GM21423 (cell line): ENCODE data around the gene THPO.
A peak's percentile ranks its signal among the peaks of the same experiment; 100 is the strongest.

Source experiments
- ATAC-seq: cut with Tn5 transposase; IDR thresholded peaks from one replicate; pipeline ENCODE4 v1.9.1; 2021; ENCODE audit warnings: mild to moderate bottlenecking, moderate library complexity; ENCODE audit not compliant: unreplicated experiment

Gene THPO

GRCh38 chr3:184335661-184336546, 42.1 kb downstream of the THPO start:
- peak; percentile 69 for ATAC-seq

DNA sequence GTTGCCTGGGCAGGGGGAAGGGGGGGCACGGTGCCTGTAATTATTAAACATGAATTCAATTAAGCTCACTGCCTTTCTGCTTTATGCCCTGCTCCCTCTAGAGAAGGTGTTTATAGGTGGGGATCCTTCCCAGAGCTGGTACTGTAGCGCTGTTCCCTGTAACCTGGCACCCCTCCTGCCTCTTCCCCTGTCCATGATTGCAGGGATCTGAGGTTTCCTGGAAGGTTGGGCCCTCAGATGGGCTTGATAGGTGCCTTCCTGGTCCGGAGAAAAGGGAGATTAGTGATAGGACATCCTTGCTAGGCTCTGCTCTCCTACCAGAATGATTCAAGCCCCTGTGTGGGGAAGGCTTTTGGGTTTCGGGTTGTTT, 42.7 kb downstream of the THPO start:
- peak; percentile 1 for ATAC-seq

GRCh38 chr3:184334470-184335158, 43.4 kb downstream of the THPO start:
- ATAC-seq, result no peak

GRCh38 chr3:184333700-184334099, 44.3 kb downstream of the THPO start:
- ATAC-seq, result no peak

GRCh38 chr3:184333190-184333589, 44.8 kb downstream of the THPO start:
- no peak for ATAC-seq

DNA sequence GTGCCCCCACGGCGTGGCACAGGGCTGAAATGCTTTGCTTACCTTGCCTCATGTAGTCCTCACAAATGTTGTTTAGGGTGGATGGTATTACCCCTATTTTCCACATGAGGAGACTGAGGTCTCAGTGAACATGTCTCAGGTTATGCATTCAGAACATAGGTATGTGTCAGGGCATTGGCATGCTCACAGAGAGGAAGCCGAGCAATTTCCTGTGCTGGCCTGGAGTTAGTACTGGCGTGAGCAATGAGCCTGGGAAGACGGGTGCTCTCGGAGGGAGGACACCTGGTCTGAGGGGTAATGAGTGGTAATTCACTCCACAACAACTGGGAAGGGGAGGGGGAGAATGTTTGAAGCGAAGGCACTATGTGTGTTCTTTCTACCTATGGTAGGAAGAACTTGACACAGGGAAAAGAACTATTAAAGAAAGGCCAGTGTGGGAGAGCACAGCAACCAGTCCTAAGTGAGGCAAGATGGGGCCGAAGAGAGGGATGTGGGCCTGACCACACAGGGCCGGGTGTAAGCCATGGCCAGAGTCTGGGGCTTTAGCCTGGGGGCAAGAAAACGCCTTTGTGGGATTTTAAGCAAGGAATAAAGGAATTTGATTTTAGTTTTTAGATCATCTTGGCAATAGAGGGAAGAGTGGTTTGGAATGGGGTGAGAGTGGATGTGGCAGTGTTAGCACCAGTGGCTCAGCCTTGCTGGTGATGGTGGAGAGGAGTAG, 45.5 kb downstream of the THPO start:
- ATAC-seq, result no peak

DNA sequence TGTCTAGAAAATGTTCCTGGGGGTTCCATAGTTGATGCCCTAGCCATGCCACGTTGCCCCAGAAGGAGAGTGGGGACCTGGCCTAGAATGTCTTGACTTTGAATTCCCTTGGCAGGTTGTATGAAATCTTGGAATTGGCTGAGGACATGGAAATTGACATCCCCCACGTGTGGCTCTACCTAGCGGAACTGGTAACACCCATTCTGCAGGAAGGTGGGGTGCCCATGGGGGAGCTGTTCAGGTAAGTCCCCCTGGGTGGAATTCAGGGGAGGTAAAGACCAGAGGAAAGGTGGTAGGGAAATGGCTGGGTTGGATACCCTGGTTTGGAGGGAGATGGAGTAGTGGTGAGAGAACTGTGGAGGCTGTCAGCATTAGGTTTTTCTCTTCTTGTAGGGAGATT, 49.5 kb downstream of the THPO start:
- no peak for ATAC-seq

DNA sequence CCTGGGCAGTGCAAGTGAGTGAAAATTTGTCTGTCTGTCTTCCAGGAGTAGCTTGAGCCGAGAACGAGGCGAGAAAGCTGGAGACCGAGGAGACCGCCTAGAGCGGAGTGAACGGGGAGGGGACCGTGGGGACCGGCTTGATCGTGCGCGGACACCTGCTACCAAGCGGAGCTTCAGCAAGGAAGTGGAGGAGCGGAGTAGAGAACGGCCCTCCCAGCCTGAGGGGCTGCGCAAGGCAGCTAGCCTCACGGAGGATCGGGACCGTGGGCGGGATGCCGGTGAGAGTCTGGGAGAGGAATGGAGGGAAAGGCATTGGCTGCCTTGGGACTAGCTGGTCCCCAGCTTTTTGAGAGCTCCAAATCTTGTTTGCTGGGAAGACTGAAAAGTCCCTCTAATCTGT, 50.8 kb downstream of the THPO start:
- no peak for ATAC-seq

DNA sequence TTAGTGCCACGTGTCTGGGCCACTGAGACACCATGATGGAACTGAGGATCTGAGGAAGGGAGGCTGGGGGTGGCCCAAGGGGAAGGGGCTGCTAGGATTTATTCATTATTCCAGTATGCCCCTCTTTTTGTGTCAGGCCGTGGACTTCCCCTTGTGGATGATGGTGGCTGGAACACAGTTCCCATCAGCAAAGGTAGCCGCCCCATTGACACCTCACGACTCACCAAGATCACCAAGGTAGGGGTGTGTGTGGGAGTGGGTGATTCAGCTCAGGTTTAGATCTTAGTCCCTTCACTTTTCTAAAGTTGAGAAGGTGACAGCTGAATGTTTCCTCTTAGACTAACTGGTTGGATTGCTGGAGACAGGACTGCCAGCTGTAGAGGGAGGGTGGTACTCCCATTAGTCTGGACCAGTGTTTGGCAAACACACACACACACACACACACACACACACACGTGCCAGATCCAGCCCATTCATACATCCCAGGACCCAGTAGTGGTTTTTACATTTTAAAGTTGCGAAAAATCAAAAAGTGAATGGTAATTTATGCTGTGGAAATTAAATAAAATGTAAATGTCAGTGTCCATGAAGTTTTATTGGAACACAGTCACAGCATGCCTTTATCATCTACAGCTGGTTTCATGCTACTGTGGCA, 52.2 kb downstream of the THPO start:
- ATAC-seq, result no peak

DNA sequence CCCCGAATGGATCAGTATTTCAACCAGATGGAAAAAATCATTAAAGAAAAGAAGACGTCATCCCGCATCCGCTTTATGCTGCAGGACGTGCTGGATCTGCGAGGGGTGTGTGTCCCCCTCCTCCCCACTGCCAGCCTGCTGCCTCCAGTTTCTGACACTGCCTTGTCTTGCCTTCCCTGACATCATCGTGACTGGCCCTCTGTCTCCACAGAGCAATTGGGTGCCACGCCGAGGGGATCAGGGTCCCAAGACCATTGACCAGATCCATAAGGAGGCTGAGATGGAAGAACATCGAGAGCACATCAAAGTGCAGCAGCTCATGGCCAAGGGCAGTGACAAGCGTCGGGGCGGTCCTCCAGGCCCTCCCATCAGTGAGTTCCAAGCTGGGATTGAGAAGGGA, 52.7 kb downstream of the THPO start:
- no peak for ATAC-seq

- no peak for ATAC-seq
Measured at GRCh38 chr3:184323696-184324095, 54.3 kb downstream of the THPO start.

GRCh38 chr3:184322731-184323487, 55.1 kb downstream of the THPO start:
- no peak for ATAC-seq
